NCI-H1417 treated with DMSO at 0.1 percent for 48 hours (cell line): ENCODE results near the gene NCKAP5L.

Source experiments
- DNase-seq: peaks from one replicate; lab custom pipeline; 2025; lab: John Stamatoyannopoulos, UW

The NCKAP5L gene

DNA sequence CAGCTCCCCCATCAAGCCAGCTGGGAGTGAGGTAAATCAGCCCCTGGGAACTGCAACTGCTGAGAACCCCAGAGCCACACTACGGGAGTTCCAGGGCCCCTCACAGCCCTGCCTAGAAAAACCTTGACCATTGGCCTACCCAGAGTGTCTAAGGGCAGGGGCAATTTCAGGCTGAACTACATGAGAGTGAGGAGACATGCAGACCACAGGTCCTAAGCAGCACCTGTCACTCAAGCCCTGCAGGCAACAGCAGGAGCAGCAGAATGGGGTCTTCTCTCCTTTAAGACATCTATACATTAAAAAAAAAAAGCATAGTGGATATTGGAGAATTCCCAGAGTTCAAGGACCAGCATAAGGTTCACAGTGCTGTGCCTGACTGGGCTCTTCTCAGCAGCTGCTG is 4.9 kb downstream of the NCKAP5L start:
- DNase-seq, result no peak

DNA sequence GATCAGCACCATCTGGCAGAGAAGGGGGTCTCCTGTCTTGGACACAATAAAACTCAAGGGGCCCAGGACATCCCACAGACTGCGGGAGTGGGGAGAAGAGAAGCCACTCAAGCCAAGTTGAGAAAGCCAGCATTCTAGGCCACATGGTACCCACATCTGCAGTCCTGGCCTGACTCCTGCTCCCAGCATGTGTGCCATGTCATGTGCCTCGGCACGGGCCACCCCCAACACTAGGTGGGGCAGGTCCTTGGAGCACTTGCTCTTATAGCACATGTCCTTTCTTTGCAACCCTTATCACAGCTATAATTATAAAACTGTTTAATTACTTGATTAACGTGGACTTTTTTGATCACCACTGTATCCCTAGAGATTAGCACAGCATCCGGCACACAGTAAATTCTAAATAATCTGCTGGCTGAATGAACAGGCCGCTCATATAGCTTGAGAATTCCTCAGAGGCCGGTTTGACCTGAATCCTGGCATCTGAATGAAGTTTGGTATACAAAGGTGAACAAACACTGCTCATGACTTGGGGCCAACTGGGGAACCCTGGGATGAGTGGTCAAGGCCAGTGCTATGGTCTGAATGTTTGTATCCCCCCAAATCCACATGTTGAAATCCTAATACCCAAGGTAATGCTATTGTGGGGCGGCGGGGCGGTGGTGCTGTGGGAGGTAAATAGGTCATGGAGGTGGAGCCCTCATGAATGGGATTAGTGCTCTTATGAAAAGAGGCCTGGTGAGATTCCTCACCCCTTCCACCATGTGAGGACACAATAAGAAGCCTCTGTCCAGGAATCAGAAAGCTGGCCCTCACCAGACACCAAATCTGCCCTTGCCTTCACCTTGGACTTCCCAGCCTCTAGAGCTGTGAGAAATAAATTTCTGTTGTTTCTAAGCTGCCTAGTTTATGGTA is 6.6 kb downstream of the NCKAP5L start:
- DNase-seq, result no peak

DNA sequence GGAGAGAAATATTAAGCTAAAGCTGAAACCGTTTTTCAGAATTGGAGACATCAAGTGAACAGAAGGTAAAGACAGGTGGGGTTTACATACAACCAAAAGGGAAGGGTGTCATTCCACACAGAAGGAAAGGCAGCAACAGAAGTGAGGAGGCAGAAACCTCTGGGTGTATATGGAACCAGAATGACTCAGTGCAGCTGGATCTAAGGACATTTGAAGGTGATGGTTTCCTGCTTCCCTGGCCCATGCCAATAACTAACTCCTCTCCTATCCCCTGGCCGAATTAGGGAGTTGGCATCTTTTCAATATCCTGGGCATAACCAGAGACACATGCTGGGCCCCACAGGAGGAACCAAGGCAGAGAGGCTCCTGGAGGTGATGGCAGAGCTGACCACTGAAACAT is 8.4 kb downstream of the NCKAP5L start:
- no peak for DNase-seq

DNA sequence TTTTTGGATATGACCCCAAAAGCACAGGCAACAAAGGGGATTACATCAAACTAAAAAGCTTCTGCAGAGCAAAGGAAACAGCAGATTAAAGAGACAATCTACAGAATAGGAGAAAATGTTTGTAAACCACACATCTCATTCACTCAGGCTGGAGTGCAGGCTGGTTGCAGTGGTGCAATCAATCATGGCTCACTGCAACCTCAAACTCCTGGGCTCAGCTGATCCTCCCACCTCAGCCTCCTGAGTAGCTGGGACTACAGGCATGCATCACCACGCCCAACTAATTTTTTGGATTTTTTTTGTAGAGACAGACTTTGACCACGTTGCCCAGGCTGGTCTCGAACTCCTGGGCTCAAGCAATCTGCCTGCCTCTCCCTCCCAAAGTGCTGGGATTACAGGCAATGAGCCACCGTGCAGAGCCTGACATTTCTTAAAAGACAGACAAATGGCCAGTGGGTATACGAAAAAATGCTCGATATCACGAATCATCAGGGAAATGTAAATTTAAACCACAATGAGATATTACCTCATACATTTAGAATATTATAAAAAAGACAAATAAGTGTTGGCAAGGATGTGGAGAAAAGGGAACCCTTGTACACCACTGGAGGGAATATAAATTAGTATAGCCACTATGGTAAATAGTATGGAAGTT is 9.8 kb downstream of the NCKAP5L start:
- no peak for DNase-seq

DNA sequence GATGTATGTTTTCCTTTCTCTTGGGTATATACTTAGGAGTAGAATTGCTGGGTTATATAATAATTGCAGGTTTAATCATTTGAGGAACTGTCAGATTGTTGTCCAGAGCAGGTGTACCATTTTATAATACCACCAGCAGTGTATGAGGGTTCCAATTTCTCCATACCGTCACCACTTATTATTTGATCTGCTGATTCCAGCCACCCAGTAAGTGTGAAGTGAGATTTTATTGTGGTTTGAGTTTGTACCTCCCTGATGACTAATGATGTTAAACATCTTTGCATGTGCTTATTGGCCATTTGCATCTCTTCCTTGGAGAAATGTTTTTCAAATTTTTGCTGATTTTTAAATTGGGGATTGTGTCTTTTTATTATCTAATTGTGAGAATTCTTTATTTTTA is 15.1 kb downstream of the NCKAP5L start:
- DNase-seq, result no peak

DNA sequence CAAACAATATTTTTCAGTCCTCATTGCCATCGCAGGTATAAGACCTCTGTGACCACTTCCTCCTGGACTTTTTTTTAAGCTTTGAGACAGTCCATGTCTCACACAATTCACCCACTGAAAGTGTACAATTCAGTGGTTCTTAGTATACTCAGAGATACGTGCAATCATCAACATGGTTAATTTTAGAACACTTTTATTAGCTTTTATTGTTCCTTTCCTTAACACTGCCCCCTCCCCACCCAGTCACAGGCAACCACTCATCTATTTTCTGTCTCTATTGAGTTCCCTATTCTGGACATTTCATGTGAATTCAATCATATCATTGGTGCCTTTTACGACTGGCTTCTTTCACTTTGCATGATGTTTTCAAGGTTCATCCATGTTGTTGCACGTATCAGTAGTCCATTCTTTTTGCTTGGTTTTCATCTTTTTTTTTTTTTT is 16.2 kb downstream of the NCKAP5L start:
- DNase-seq, result no peak

DNA sequence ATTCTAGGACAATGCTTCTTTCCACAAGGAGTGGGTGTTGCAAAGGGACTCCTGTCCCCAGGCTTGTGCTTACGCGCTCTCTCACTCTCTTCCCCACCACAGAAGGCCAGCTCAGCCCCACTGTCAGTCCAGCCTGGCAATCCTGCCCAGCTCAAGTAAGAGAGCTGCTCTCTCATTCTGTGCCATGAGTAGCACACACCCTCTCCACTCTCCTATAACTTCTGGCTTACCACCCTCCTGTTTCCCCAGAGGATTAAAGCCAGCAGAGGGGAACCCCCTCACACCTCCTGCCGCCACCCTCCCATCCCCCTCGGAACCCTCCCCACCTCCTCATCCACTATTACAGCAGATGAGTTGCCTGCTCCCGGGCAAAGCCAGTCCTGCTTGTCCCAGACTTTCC is 17.1 kb downstream of the NCKAP5L start:
- no peak for DNase-seq

DNA sequence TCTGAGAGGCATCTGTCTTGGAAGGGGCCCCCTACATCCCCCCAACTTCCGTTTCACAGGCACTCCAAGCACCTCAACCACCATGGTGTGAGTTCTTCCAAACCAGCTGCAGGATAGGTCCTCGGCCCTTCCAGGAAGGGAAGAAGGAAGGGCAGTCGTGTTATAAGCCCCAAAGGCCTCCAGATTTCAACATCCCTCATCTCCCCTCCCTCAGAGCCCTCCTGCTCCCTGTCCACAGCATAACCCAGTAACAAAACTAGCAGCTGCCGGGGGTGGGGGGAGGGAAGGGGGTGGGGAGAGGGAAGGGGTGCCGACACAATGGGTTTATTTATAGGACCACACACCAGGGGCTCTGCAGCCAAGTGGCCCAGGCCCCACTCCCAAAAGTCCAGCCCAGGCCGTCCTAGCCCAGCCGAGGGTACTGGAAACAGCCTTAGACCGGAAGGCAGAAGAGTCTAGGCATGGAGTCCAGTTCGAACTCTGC is 18.3 kb downstream of the NCKAP5L start:
- no peak for DNase-seq

DNA sequence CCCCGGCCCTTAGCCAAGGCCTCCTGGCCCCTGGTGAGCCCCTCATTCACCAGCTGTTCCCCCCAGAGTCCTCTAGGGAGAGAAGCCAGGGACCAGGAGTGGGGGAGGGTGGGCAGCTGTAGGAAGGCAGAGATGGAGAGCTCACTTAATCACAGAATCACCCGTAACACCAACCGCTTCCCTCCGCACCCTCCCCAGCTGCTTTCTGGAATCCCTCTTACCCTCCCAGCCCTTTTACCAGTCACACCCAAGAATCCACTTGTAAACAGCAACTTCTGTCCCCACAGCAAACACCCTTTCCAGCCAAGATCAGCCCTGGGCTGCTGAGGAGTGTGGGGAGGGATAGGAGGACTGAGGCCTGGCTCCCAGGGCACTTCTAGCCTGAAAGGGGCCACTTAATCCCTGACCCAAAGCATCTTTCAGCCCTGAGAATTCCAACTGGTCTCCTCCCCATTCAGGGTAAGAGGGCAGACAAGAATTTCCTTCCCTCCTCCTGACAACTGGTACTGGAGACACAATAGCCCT is 18.8 kb downstream of the NCKAP5L start:
- DNase-seq, result no peak

DNA sequence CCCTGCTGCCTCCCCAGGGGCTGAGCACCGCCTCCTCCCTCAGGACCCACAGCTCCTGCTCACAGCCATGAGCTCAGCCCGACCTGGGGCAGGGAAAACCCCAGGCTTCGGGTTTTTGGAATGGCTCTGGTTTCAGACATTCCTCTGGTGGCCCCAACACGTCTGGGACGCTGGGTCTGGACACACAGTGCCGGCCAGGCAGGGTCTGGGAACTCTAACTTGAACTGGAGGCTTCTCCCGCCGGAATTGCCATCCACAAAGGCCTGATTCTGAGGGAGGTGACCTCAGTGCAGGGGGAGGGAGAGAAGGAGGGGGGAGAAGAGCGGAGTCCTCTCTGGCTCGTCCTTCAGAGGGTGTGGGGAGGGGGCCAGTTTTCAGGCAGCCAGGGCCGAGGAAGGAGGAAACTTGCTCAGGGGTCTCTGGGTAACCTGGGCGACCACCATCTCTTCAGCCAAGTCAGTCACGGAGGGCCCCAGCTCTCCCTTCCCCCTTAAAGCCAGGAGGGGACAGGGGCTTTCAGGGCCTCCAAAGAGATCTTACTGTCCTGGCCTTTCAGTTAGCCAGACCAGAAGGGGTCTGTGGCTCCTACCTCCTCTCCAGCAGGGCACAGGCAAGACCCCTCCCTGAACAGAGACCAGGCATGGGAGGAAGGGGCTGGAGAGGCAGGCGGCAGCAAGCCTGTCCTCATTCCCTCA is 19.4 kb downstream of the NCKAP5L start:
- DNase-seq, result no peak

DNA sequence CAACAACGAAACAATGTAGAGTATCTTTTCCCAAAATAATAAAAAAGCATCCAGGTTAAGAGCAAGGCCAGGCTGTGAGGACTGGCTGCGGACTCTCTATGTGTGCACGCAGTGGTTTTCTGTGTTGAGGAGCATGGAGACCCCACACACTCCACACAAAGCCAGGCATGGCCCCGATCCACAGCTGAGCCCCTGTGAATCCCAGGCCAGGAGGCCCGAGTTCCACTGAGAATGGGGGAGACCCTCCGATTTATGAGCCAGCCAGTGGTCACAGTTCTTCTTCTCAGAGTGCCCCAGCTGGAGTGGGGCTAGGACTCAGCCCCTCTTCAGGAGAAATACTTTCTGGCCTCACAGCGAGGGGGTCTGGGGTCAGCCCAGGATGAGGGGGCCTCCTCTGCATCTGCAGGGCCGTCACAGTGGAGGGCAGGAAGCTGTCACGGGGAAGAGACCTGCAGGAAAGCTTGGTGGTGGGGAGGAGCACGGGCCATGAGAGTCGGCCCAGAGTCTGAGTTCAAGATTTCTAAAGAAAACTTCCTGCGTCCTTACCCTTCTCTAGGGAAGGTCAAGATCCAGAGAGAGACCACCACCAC is 20.1 kb downstream of the NCKAP5L start:
- no peak for DNase-seq

DNA sequence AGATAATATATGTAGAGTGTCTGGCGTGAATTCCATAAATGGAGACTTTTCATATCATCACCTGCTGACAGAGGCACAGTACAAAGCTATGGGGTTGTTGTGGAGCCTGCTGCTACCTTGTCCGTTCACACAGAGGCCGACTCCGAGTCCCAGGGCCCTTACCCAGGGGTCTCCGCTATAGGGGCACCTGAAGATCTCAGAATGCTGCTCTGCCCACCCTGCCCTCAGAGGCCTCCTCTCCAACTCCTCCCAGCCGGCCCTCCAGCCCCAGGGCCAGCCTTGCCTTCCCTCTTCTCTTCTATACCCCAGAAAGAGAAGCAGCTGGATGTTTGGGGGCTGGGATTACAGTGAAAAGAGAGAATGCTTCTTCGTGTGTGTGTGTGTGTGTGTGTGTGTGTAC is 21.3 kb downstream of the NCKAP5L start:
- DNase-seq, result no peak

DNA sequence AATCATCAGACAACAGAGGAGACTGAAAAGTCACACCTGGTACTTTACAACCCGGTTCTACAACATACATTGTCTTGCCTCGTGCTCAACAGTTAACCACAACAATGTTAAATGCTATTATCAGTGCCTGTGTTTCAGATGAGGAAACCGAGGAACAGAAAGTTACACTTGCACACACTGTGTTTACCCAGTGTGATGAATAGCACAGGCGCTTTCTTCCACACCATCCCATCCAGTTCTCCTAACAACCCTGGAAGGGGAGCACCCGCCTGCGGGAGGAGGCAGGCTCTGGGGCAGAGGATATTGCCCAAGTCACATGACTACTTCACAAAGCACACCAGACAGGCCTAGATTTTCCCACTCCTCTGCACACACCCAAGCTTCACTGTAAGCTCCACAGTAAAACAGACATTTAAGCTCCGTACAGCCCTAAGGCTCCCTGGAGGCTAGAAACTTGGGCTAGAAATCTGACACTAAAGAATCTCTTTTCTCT is 21.8 kb downstream of the NCKAP5L start:
- no peak for DNase-seq

DNA sequence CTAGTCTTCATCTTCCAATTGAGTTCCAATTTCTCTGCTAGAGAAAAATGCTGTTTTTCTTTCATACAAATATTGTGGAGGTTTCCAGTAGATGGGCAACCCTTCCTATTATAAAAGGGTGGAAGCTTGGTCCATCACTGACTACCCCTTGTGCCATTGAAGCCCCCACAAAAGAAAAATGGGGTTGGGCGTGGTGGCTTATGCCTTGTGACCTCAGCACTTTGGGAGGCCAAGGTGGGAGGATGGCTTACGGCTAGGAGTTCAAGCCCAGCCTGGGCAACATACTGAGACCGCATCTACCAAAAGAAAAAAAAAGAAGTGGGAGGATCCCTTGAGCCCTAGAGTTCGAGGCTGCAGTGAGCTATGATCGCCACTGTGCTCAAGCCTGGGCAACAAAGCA is 22.8 kb downstream of the NCKAP5L start:
- DNase-seq, result no peak

DNA sequence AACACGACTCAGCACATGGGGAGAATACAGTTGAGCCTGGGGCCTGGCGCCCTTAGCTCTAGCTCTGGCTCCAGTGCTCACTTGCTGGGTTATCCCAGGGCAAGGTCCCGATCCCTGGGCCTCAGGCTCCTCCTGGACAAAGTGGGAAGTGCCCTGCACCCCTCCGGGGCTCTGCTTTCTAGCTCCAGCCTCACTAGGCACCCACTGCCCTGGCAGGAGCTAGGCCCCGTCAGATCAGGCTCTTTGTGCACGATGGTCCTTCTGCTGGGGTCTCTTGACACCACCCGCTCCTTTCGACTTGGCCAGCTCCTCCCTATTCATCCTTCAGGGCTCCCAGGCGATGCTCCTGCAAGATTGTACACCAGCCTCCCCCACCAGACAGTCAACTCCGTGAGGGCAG is 23.4 kb downstream of the NCKAP5L start:
- no peak for DNase-seq

DNA sequence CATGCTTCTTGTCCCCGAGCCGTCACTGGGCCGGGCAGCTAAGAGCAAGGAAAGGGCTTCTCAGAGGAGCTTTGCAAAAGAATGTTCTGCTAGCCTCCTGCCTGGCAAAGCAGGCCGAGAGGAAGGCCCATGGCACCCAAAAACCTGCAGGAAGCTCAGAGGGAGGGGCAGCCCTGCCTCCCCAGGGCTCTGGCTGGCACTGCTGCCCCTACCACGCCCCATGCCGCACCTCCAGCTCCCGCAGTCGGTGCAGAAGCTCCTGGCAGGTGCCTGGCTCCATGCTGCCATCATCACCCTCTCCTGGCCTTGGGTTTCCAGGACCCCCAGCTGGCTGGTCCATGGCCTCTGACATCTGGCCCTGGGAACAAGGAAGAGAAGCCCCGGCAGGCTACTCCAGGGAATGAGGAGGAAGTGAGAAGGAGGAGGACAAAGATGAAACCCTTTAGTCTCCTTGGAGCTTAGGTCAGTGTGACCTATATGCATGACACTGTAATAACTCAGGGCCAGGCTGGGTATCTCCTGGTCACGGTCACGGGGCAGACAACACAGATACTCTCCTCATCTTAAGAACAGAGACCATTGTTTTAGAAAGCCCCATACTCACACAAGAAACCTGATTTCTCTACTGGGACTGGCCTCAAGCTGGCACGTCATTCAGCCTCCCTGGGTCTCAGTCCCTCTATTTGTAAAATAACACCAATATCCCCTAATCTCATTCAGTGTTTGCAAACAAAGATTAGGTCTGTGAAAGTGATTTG is 24.3 kb downstream of the NCKAP5L start:
- no peak for DNase-seq

DNA sequence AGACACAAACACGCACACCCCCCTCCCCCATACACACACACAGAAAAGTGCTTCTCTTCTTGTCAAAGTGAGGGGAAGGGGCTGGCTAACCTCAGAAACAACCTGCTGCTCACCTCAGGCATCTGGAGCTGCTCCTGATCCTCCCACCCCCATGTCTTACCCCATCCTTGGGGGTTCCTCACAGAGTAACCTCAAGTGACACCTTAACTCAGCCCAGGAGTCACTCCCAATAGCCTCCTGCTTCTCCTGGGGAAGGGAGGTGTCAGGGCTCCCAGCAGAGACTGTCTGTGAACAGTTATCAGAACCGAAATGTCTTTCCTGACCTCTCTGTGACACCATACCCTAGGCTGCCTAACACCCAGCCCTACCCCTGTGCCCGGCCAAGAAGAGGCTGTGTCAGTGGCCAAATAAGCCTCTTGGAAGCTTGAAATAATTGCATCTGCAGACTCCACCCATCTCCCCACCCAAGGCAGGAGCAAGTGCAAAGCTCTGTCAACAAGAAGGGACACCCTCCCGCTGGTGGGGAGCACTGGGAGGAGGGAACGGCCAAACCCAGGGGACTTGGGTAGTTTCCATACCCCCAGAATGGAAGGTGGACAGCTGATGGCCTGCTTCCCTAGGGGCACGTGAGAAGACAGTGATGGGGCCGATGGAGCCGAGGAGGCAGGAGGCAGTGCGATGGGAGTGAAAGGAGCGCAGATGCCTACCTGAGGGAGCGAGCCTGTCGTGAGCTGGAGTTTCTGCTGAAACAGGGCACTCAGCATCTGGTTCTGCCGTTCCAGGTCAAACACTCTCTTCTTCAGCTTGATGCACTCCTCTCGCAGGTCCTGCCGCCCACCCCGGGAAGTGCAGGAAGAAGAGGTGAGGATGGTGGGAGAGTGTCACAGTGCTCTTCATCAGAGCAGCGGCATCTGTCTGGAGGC is 26.8 kb downstream of the NCKAP5L start:
- DNase-seq, result no peak

DNA sequence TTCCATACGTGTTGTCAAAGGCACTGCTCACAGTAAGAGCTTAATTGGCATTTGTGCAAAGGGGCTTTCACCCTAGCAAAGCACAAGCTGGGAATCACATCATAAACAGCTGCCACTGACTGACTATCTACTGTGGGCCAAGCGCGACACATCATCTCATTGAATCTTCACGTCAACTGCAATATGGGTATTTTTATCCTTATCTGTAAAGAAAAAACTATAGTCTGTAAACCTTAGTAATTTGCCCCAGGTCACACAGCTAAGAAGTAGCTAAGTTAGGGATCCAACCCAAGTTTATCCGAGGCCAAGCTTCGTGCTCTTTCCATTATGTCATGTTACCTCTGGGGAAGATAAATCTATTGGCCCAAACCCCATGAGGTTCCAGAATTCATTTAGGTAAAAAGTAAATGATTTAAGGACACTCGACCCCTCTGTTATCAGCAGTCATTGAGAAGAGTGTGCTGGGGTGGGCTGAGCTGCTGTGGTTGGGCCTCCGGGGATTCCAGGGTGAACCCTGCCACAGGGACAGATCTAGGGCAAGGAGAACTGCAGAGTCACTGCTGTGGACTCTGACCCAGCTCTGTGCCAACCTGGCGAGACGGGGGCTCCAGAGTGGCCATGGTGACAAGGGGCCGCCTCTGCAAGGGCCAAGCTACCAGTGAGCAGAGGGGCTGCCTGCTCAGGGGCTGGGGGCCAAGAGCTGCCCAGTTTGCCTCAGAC is 27.6 kb downstream of the NCKAP5L start:
- no peak for DNase-seq

DNA sequence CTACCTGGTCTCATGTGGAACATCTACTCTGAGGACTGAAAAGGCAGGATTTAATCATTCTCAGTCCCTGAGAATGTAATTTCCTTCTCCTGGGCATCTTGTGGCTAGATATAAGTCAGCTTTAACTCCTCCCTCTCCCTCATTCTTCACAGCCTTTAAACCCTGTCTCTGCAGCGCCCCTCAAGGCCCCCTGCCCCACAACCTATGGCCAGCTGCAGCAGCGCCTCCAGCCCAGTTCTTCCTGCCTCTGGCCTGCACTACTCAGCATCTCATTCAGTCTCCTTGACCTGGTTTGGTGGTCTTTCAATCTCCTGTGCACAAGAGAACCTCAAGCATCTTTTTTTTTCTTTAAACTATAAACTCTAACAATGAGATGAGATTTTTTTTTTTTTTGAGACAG is 29.3 kb downstream of the NCKAP5L start:
- no peak for DNase-seq
